MM.1S (cell line): Measurements from ENCODE around the gene GALNT4.

Experiments used
- DNase-seq: peaks from one replicate; pipeline ENCODE4 v3.0.0-alpha.2; 2015
- H2AFZ ChIP-seq: fragments of 300-600 bp; sonication (generic); 2 replicates; pipeline ENCODE4 v1.6.0; 2016; ENCODE audit warnings: antibody characterized with exemption, low read length
- H3F3A ChIP-seq: fragments of 300-600 bp; sonication (generic); 2 replicates; pipeline ENCODE4 v1.6.1; 2016; ENCODE audit warnings: mild to moderate bottlenecking, antibody characterized with exemption, low read length, moderate library complexity, mixed read lengths; ENCODE audit not compliant: insufficient read depth
- H3K27ac ChIP-seq: fragments of 300-600 bp; sonication (generic); 2 replicates; pipeline ENCODE4 v1.5.1; 2016; ENCODE audit warnings: mild to moderate bottlenecking, low read length
- H3K27me3 ChIP-seq: fragments of 300-600 bp; sonication (generic); replicated peaks from 2 replicates; pipeline ENCODE4 v1.6.0; 2016; ENCODE audit warnings: low read length; ENCODE audit not compliant: insufficient read depth
- H3K36me3 ChIP-seq: fragments of 300-600 bp; sonication (generic); replicated peaks from 2 replicates; pipeline ENCODE4 v1.6.1; 2016; ENCODE audit warnings: mild to moderate bottlenecking, low read length, mixed read lengths; ENCODE audit not compliant: insufficient read depth
- H3K4me1 ChIP-seq: fragments of 300-600 bp; sonication (generic); 2 replicates; pipeline ENCODE4 v1.6.1; 2016; ENCODE audit warnings: low read length, mixed read lengths
- H3K4me2 ChIP-seq: fragments of 300-600 bp; sonication (generic); 2 replicates; pipeline ENCODE4 v1.6.0; 2016; ENCODE audit warnings: low read depth, low read length
- H3K4me3 ChIP-seq: fragments of 300-600 bp; sonication (generic); 2 replicates; pipeline ENCODE4 v1.5.1; 2016; ENCODE audit warnings: low read length, mixed read lengths
- H3K79me2 ChIP-seq: fragments of 300-600 bp; sonication (generic); 2 replicates; pipeline ENCODE4 v1.6.1; 2016; ENCODE audit warnings: mixed run types, low read length, mixed read lengths
- H3K9ac ChIP-seq: fragments of 300-600 bp; sonication (generic); 2 replicates; pipeline ENCODE4 v1.6.1; 2016; ENCODE audit warnings: low read length, mixed read lengths
- H3K9me2 ChIP-seq: fragments of 300-600 bp; sonication (generic); replicated peaks from 2 replicates; pipeline ENCODE4 v1.6.1; 2016; ENCODE audit warnings: mild to moderate bottlenecking, low read length, mixed read lengths; ENCODE audit not compliant: insufficient read depth
- H3K9me3 ChIP-seq: fragments of 300-600 bp; sonication (generic); replicated peaks from 2 replicates; pipeline ENCODE4 v1.6.1; 2016; ENCODE audit warnings: mild to moderate bottlenecking, low read length, mixed read lengths; ENCODE audit not compliant: insufficient read depth
- H4K20me1 ChIP-seq: fragments of 300-600 bp; sonication (generic); 2 replicates; pipeline ENCODE4 v1.6.1; 2016; ENCODE audit warnings: mild to moderate bottlenecking, low read length, moderate library complexity, mixed read lengths; ENCODE audit not compliant: insufficient read depth
- CTCF ChIP-seq: fragments of 300-600 bp; sonication (generic); IDR thresholded peaks from 2 replicates; pipeline ENCODE4 v1.5.1; 2016; ENCODE audit warnings: antibody characterized with exemption, low read length, mixed read lengths
- EZH2 ChIP-seq: fragments of 300-600 bp; sonication (generic); optimal IDR thresholded peaks from 2 replicates; pipeline ENCODE3; 2017; ENCODE audit warnings: low read depth, mild to moderate bottlenecking, antibody characterized with exemption, low read length, mixed read lengths
- EZH2phosphoT487 ChIP-seq: fragments of 300-600 bp; sonication (generic); IDR thresholded peaks from 2 replicates; pipeline ENCODE4 v1.6.1; 2018; ENCODE audit warnings: antibody characterized with exemption, low read length

GALNT4 gene

GRCh38 chr12:89542912-89543592 is 18.5 kb upstream of the GALNT4 start:
- Histone ChIP-seq H3K9me2 (no peaks in the 10 kb centered on the region), H3K79me2 (no peaks in the 10 kb centered on the region), H3K27ac (no peak overlapping the region), H3K27me3 (no peaks in the 10 kb centered on the region), H3K9ac (no peak overlapping the region), H3K9me3 (no peaks in the 10 kb centered on the region), H4K20me1 (no peaks in the 10 kb centered on the region), H3K4me1 (no peaks in the 10 kb centered on the region), H3K4me3 (no peak overlapping the region), H3K36me3 (no peaks in the 10 kb centered on the region), H2AFZ (no peak overlapping the region), H3K4me2 (no peak overlapping the region), H3F3A (no peaks in the 10 kb centered on the region)
- peak; percentile 90 for TF ChIP-seq CTCF
- no peak for TF ChIP-seq EZH2
- peak; percentile 68 for DNase-seq

GRCh38 chr12:89542236-89542635 is 17.6 kb upstream of the GALNT4 start:
- no peak overlapping the region for H3K9ac ChIP-seq
- H3K9me3 ChIP-seq, result no peaks in the 10 kb centered on the region
- DNase-seq, result no peak

GRCh38 chr12:89540586-89540985 is 16.0 kb upstream of the GALNT4 start:
- no peak overlapping the region for H3K4me2 ChIP-seq

More at GRCh38 chr12:89542236-89542635, 17.6 kb upstream of the GALNT4 start:
- Histone ChIP-seq H3K79me2 (no peaks in the 10 kb centered on the region), H3K27ac (no peak overlapping the region), H3K9me2 (no peaks in the 10 kb centered on the region), H3F3A (no peaks in the 10 kb centered on the region), H4K20me1 (no peaks in the 10 kb centered on the region), H3K4me2 (no peak overlapping the region), H3K27me3 (no peaks in the 10 kb centered on the region), H3K4me1 (no peaks in the 10 kb centered on the region), H3K36me3 (no peaks in the 10 kb centered on the region), H3K4me3 (no peak overlapping the region), H2AFZ (no peak overlapping the region)
- TF ChIP-seq EZH2, result no peak
- no peak for TF ChIP-seq CTCF
- TF ChIP-seq EZH2phosphoT487, result no peak

More at GRCh38 chr12:89540586-89540985, 16.0 kb upstream of the GALNT4 start:
- H3F3A ChIP-seq, result no peaks in the 10 kb centered on the region
- no peak overlapping the region for H3K27ac ChIP-seq
- TF ChIP-seq CTCF (no peak), EZH2 (no peak), EZH2phosphoT487 (no peak)
- no peaks in the 10 kb centered on the region for H3K9me3 ChIP-seq
- no peaks in the 10 kb centered on the region for H4K20me1 ChIP-seq
- DNase-seq, result no peak
- H3K4me1 ChIP-seq, result no peaks in the 10 kb centered on the region
- H3K79me2 ChIP-seq, result no peaks in the 10 kb centered on the region
- H3K36me3 ChIP-seq, result no peaks in the 10 kb centered on the region
- H3K9ac ChIP-seq, result no peak overlapping the region
- no peak overlapping the region for H3K4me3 ChIP-seq
- H3K27me3 ChIP-seq, result no peaks in the 10 kb centered on the region
- no peaks in the 10 kb centered on the region for H3K9me2 ChIP-seq
- H2AFZ ChIP-seq, result no peak overlapping the region
